ENCODE measurements around the gene PLAC1.

The PLAC1 gene

GRCh38 chrX:134544513-134545151 is 113.6 kb downstream of the PLAC1 start:
- Histone ChIP-seq H3K4me3 (replicated peaks; ENCODE audit: insufficient read depth, low read length) (no peak overlapping the region), H3K27me3 (ENCODE audit: insufficient read depth, poor library complexity, severe bottlenecking) (no peaks in the 10 kb centered on the region), H3K27ac (replicated peaks) (no peak overlapping the region)
- DNase-seq (ENCODE audit: low read depth in 1 of 2, low spot score in 1 of 2), result no peak
- no peak for TF ChIP-seq POLR2AphosphoS5 (IDR thresholded peaks at IDR 0.05; ENCODE audit: low read depth)
- TF ChIP-seq CTCF (IDR thresholded peaks at IDR 0.05; ENCODE audit: insufficient read depth, low read length), result no peak
- no peak for TF ChIP-seq REST (IDR thresholded peaks at IDR 0.05; ENCODE audit: insufficient replicate concordance, low read depth)
- no peak for TF ChIP-seq GABPA (IDR thresholded peaks at IDR 0.05; ENCODE audit: low read depth)
- TF ChIP-seq SPI1 (IDR thresholded peaks at IDR 0.05; ENCODE audit: borderline replicate concordance, low read depth), result no peak

DNA sequence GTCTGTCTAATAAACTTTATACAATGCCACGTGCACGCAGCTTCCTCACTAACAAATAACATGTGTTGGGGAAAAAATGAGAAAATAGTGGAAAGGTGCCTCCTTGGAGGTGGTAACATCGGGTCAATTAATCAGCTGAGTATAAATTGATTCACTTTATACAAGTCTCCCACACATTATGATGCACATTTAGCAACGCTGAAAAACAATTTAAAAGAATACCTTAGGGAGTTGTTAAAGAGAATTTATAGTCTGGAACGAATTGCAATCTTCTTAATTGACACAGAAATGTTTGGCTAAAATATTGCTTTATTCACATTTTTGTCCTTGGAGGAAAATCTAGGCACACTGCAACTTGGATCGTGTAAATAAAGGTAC is 114.1 kb downstream of the PLAC1 start:
- no peak overlapping the region for H3K27ac ChIP-seq (replicated peaks)
- TF ChIP-seq CTCF (IDR thresholded peaks at IDR 0.05; ENCODE audit: insufficient read depth, low read length) (no peak), REST (IDR thresholded peaks at IDR 0.05; ENCODE audit: insufficient replicate concordance, low read depth) (no peak), SPI1 (IDR thresholded peaks at IDR 0.05; ENCODE audit: borderline replicate concordance, low read depth) (no peak), GABPA (IDR thresholded peaks at IDR 0.05; ENCODE audit: low read depth) (no peak), POLR2AphosphoS5 (IDR thresholded peaks at IDR 0.05; ENCODE audit: low read depth) (no peak)
- no peak for DNase-seq (ENCODE audit: low read depth in 1 of 2, low spot score in 1 of 2)
- no peaks in the 10 kb centered on the region for H3K27me3 ChIP-seq (ENCODE audit: insufficient read depth, poor library complexity, severe bottlenecking)
- no peak overlapping the region for H3K4me3 ChIP-seq (replicated peaks; ENCODE audit: insufficient read depth, low read length)

- Histone ChIP-seq H3K27ac (replicated peaks) (no peak overlapping the region), H3K4me3 (replicated peaks; ENCODE audit: insufficient read depth, low read length) (no peak overlapping the region), H3K27me3 (ENCODE audit: insufficient read depth, poor library complexity, severe bottlenecking) (no peaks in the 10 kb centered on the region)
- no peak for DNase-seq (ENCODE audit: low read depth in 1 of 2, low spot score in 1 of 2)
- TF ChIP-seq CTCF (IDR thresholded peaks at IDR 0.05; ENCODE audit: insufficient read depth, low read length) (no peak), POLR2AphosphoS5 (IDR thresholded peaks at IDR 0.05; ENCODE audit: low read depth) (no peak), SPI1 (IDR thresholded peaks at IDR 0.05; ENCODE audit: borderline replicate concordance, low read depth) (no peak), REST (IDR thresholded peaks at IDR 0.05; ENCODE audit: insufficient replicate concordance, low read depth) (no peak), GABPA (IDR thresholded peaks at IDR 0.05; ENCODE audit: low read depth) (no peak)
These were observed 115.0 kb downstream of the PLAC1 start for GRCh38 chrX:134543288-134543687.
